Adipocyte (in vitro differentiated cells): ENCODE results near the gene SPRED2.
"Not testable (repeated sequence)": the region's sequence is repeated elsewhere in the genome, so short reads cannot be mapped to it uniquely, and the experiment has no call there.

Experiments
- DNase-seq: peaks from one replicate; pipeline ENCODE4 v3.0.0-alpha.2; 2015; ENCODE audit warnings: low read depth
- H3K27me3 ChIP-seq: replicated peaks from 2 replicates; pipeline ENCODE4 v1.7.0; 2013; ENCODE audit warnings: mild to moderate bottlenecking, low read length, moderate library complexity; ENCODE audit not compliant: control insufficient read depth, insufficient read depth
- H3K36me3 ChIP-seq: 2 replicates; pipeline ENCODE4 v1.7.0; 2013; ENCODE audit warnings: low read length, mild to moderate bottlenecking, moderate library complexity; ENCODE audit not compliant: control insufficient read depth, insufficient read depth, severe bottlenecking
- H3K4me1 ChIP-seq: 2 replicates; pipeline ENCODE4 v1.7.0; 2013; ENCODE audit warnings: mild to moderate bottlenecking, low read length, moderate library complexity; ENCODE audit not compliant: control insufficient read depth, insufficient read depth
- H3K4me3 ChIP-seq: 2 replicates; pipeline ENCODE4 v1.7.0; 2013; ENCODE audit warnings: mild to moderate bottlenecking, low read length, moderate library complexity
- H3K9ac ChIP-seq: 2 replicates; pipeline ENCODE4 v1.7.0; 2013; ENCODE audit warnings: mild to moderate bottlenecking, low read length, moderate library complexity
- H3K9me3 ChIP-seq: 2 replicates; pipeline ENCODE4 v1.7.0; 2013; ENCODE audit warnings: mild to moderate bottlenecking, low read length, moderate library complexity; ENCODE audit not compliant: control insufficient read depth

SPRED2 gene

GRCh38 chr2:65317351-65317750 lies 115.0 kb downstream of the SPRED2 start:
- not testable (repeated sequence) for H3K9ac ChIP-seq, H3K9me3 ChIP-seq, DNase-seq, H3K27me3 ChIP-seq, H3K4me3 ChIP-seq
- peaks cover 29% of the 10 kb centered on the region for H3K36me3 ChIP-seq
- peaks cover 47% of the 10 kb centered on the region for H3K4me1 ChIP-seq

- Histone ChIP-seq H3K36me3 (peaks cover 41% of the 10 kb centered on the region), H3K9ac (peak overlapping the region; percentile 50), H3K4me1 (peaks cover 50% of the 10 kb centered on the region), H3K9me3 (no peaks in the 10 kb centered on the region), H3K27me3 (no peaks in the 10 kb centered on the region), H3K4me3 (peak overlapping the region; percentile 31)
- DNase-seq = no peak
Measured at GRCh38 chr2:65316072-65316471, 116.3 kb downstream of the SPRED2 start.

GRCh38 chr2:65314801-65315441 lies 117.5 kb downstream of the SPRED2 start:
- Histone ChIP-seq H3K9me3 (no peaks in the 10 kb centered on the region), H3K36me3 (peaks cover 42% of the 10 kb centered on the region), H3K9ac (no peak overlapping the region), H3K4me1 (peaks cover 48% of the 10 kb centered on the region), H3K4me3 (no peak overlapping the region), H3K27me3 (no peaks in the 10 kb centered on the region)
- no peak for DNase-seq

GRCh38 chr2:65313954-65314256 lies 118.5 kb downstream of the SPRED2 start:
- H3K9me3 ChIP-seq = no peaks in the 10 kb centered on the region
- H3K4me1 ChIP-seq = peaks cover 42% of the 10 kb centered on the region
- H3K9ac ChIP-seq = no peak overlapping the region
- DNase-seq = no peak
- no peaks in the 10 kb centered on the region for H3K27me3 ChIP-seq
- peaks cover 42% of the 10 kb centered on the region for H3K36me3 ChIP-seq
- H3K4me3 ChIP-seq = no peak overlapping the region

DNA sequence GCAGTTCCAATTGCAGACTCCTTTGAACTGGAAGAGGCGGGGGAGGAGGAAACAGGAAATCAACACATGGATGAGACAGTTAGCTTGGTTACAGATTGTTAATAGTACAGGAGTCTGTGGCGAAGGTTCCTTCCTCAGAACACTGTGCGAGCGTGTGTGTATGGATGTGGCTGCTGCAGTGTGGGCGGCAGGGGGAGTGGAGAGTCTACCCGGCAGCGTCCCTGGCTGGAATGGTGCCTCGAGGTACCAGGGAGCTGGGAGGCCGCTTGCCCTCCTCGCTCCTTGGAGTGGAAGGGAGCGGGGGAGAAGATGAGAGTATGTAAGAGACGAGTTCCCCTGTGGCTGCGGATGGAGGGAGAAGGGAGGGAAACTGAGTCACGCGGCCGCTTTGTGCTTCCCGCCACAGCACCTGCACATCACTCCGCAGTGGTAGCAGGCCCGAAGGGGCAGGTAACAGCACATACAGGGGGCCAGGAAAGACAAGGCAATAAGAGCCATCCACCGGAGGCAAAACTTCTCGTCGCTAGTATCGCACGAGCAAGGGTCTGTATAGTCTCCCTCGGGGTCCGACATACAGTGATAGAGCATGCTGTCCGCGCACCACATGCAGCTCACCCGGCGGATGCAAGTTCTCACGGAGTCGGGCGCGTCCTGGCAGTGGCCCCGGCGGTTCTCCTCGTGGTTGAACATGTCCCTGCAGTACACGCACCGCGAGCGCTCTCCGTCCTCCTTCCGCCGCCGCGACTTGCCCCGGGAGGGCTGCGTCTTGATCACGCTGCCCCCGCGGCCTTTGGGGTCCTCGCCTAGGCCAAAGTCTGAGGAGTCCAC lies 119.1 kb downstream of the SPRED2 start:
- H3K9me3 ChIP-seq = no peaks in the 10 kb centered on the region
- no peaks in the 10 kb centered on the region for H3K27me3 ChIP-seq
- H3K4me1 ChIP-seq = peaks cover 42% of the 10 kb centered on the region
- peaks cover 43% of the 10 kb centered on the region for H3K36me3 ChIP-seq
- H3K9ac ChIP-seq = no peak overlapping the region
- DNase-seq = no peak
- H3K4me3 ChIP-seq = no peak overlapping the region

- DNase-seq = no peak
- Histone ChIP-seq H3K4me1 (peaks cover 38% of the 10 kb centered on the region), H3K9ac (no peak overlapping the region), H3K27me3 (no peaks in the 10 kb centered on the region), H3K36me3 (peaks cover 49% of the 10 kb centered on the region), H3K4me3 (no peak overlapping the region), H3K9me3 (no peaks in the 10 kb centered on the region)
Measured at GRCh38 chr2:65311596-65311995, 120.8 kb downstream of the SPRED2 start.

- H3K9me3 ChIP-seq = no peaks in the 10 kb centered on the region
- DNase-seq = no peak
- peaks cover 49% of the 10 kb centered on the region for H3K36me3 ChIP-seq
- H3K4me1 ChIP-seq = peaks cover 33% of the 10 kb centered on the region
- no peak overlapping the region for H3K9ac ChIP-seq
- no peak overlapping the region for H3K4me3 ChIP-seq
- no peaks in the 10 kb centered on the region for H3K27me3 ChIP-seq
Measured at GRCh38 chr2:65311049-65311448, 121.3 kb downstream of the SPRED2 start.

DNA sequence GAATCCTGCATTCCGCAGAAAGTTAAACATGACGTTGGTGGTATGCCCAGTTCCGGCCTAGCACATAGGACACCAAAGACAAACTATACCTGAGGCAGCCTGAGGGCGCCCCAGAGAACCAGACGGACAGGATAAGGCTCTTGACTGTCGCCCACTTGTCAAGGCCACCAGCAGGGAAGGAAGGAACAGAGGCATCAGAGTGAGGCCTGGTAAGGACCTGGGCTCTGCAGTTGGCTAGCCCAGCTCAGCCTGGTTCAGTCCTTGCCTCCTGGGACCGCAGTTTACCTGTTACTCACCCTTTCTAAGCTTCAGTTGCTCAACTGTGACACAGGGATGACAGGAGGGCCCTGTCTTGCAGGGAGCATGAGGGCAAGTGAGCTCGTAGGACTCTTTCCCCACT lies 122.7 kb downstream of the SPRED2 start:
- H3K9me3 ChIP-seq = no peaks in the 10 kb centered on the region
- peak overlapping the region; percentile 44 for H3K9ac ChIP-seq
- no peak overlapping the region for H3K4me3 ChIP-seq
- H3K27me3 ChIP-seq = no peaks in the 10 kb centered on the region
- H3K36me3 ChIP-seq = peaks cover 43% of the 10 kb centered on the region
- H3K4me1 ChIP-seq = peaks cover 23% of the 10 kb centered on the region
- no peak for DNase-seq

DNA sequence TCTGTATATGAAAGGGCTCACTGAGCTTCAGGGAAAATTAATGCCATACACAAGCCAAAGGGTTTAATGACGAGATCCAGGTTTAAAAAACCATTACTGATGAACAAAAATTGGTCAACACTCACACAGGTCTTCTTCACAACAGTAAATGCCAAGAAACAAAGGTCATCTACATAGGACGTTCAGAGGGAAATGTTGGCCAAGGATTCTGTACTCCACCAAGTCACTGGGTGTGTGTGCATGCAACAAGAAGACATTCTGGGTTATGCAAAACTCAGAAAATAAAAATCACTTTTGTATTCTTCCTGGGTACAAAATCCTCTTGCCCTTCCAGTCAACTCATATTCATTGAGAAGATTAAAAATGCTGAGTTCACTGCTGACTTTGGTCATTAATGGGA lies 126.5 kb downstream of the SPRED2 start:
- DNase-seq = no peak
- H3K4me3 ChIP-seq = no peak overlapping the region
- no peaks in the 10 kb centered on the region for H3K9me3 ChIP-seq
- no peaks in the 10 kb centered on the region for H3K27me3 ChIP-seq
- H3K9ac ChIP-seq = no peak overlapping the region
- H3K36me3 ChIP-seq = peaks cover 7% of the 10 kb centered on the region
- peaks cover 34% of the 10 kb centered on the region for H3K4me1 ChIP-seq

DNA sequence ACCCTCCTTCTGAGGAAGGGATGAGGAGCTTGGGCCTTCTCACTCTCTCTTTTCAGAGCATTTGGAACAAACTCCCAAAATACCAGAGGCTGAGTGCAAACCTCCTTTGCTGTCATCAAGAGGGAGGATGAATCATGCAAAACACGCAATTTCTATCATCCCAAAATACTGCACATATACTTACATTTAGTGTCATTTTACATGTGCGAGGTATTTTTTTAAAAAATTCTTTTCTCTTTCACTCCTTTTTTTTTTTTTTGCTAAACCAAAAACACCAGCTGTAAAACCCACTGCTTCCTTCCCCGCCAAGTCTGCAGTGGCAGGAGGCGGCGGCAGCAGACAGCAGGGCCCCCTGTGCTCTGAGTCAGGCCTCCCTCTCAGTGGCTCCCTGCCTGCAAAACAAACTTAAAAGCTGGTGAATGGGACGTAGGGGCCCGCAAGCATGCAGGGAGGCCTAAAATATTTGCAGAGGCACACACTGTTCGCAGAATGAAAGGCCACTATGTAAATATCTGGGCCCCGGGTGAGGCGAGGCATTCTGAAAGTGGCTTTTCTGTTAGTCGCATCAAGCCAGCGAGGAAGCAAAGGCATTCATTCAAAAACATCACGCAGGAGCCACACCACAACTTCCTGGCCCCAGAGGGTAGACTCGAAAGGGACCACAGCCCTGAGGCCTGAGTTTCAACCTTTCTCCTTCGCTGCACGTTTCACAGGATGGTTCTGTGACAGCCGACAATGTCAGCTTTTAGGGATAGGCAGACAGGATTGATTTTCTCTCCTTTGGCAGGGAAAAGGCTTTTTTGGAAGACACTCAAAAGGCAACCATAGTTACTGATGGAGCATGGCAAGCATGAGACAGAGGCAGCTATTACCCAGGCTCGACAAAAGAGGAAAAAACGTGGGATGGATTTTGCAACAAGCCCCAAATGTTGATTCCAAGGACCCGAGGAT lies 131.4 kb downstream of the SPRED2 start:
- Histone ChIP-seq H3K9me3 (no peaks in the 10 kb centered on the region), H3K4me1 (peaks cover 41% of the 10 kb centered on the region), H3K9ac (peak overlapping the region; percentile 79), H3K4me3 (peak overlapping the region; percentile 66), H3K36me3 (no peaks in the 10 kb centered on the region), H3K27me3 (no peaks in the 10 kb centered on the region)
- DNase-seq = peak; percentile 86

GRCh38 chr2:65300134-65300760 lies 132.2 kb downstream of the SPRED2 start:
- Histone ChIP-seq H3K9ac (peak overlapping the region; percentile 82), H3K4me3 (peak overlapping the region; percentile 66), H3K9me3 (no peaks in the 10 kb centered on the region), H3K36me3 (no peaks in the 10 kb centered on the region), H3K4me1 (peaks cover 41% of the 10 kb centered on the region), H3K27me3 (no peaks in the 10 kb centered on the region)
- peak; percentile 65 for DNase-seq
